ENCODE measurements around the gene ERBB2. TPM values are rescaled to one million over a fixed set of nuclear protein-coding genes. Genes with fewer than 3 reads are reported as not detected.

The ERBB2 gene
- total RNA-seq, 4 donors from 2014 or later: 11.8 to 98.8 (median 44.6) TPM

GRCh38 chr17:39772987-39773934, 73.4 kb downstream of the ERBB2 start:
- Histone ChIP-seq H3K27me3 (no peaks in the 10 kb centered on the region), H3K36me3 (no peaks in the 10 kb centered on the region), H3K4me3 (no peak overlapping the region), H3K27ac (no peak overlapping the region), H3K4me1 (no peaks in the 10 kb centered on the region), H3K9me3 (no peaks in the 10 kb centered on the region)
- TF ChIP-seq CTCF (IDR thresholded peaks at IDR 0.05) (no peak), POLR2A (IDR thresholded peaks at IDR 0.05) (no peak)
- DNase-seq: no peak
- intact Hi-C loops (cut with DNase I; ENCODE audit: low total_unique reads): no loop called here

GRCh38 chr17:39774047-39774446, 74.2 kb downstream of the ERBB2 start:
- no peak for DNase-seq
- no peak for TF ChIP-seq CTCF (IDR thresholded peaks at IDR 0.05)
- no peak for TF ChIP-seq POLR2A (IDR thresholded peaks at IDR 0.05)
- Histone ChIP-seq H3K4me3 (no peak overlapping the region), H3K9me3 (no peaks in the 10 kb centered on the region), H3K27me3 (no peaks in the 10 kb centered on the region), H3K27ac (no peak overlapping the region), H3K36me3 (no peaks in the 10 kb centered on the region), H3K4me1 (no peaks in the 10 kb centered on the region)
- intact Hi-C loops (cut with DNase I; ENCODE audit: low total_unique reads): no loop called here

GRCh38 chr17:39775031-39775430, 75.2 kb downstream of the ERBB2 start:
- no peak for TF ChIP-seq POLR2A (IDR thresholded peaks at IDR 0.05)
- TF ChIP-seq CTCF (IDR thresholded peaks at IDR 0.05): no peak
- no peaks in the 10 kb centered on the region for H3K4me1 ChIP-seq
- H3K27ac ChIP-seq: no peak overlapping the region
- no peaks in the 10 kb centered on the region for H3K36me3 ChIP-seq
- H3K4me3 ChIP-seq: no peak overlapping the region
- DNase-seq: no peak
- no peaks in the 10 kb centered on the region for H3K27me3 ChIP-seq
- intact Hi-C loops (cut with DNase I; ENCODE audit: low total_unique reads): no loop called here
- no peaks in the 10 kb centered on the region for H3K9me3 ChIP-seq

- Histone ChIP-seq H3K27me3 (no peaks in the 10 kb centered on the region), H3K36me3 (no peaks in the 10 kb centered on the region), H3K4me1 (no peaks in the 10 kb centered on the region), H3K27ac (no peak overlapping the region), H3K9me3 (no peaks in the 10 kb centered on the region), H3K4me3 (no peak overlapping the region)
- TF ChIP-seq POLR2A (IDR thresholded peaks at IDR 0.05): no peak
- no peak for TF ChIP-seq CTCF (IDR thresholded peaks at IDR 0.05)
- intact Hi-C loops (cut with DNase I; ENCODE audit: low total_unique reads): no loop called here
- DNase-seq: no peak
Observed at GRCh38 chr17:39776252-39776651, 76.4 kb downstream of the ERBB2 start.

- no peak for DNase-seq
- intact Hi-C loops (cut with DNase I; ENCODE audit: low total_unique reads): no loop called here
- no peak overlapping the region for H3K4me3 ChIP-seq
- no peak overlapping the region for H3K27ac ChIP-seq
- H3K27me3 ChIP-seq: no peaks in the 10 kb centered on the region
- TF ChIP-seq CTCF (IDR thresholded peaks at IDR 0.05): no peak
- no peak for TF ChIP-seq POLR2A (IDR thresholded peaks at IDR 0.05)
- no peaks in the 10 kb centered on the region for H3K4me1 ChIP-seq
- no peaks in the 10 kb centered on the region for H3K36me3 ChIP-seq
- no peaks in the 10 kb centered on the region for H3K9me3 ChIP-seq
Observed at GRCh38 chr17:39777534-39778365, 77.9 kb downstream of the ERBB2 start.
